GM23248 (cell line): Measurements from ENCODE around the gene RBM19.

Experiments used
- EZH2 ChIP-seq: fragments of 200-600 bp; sonication (generic); IDR thresholded peaks from 2 replicates; pipeline ENCODE4 v1.6.1; 2018; ENCODE audit warnings: antibody characterized with exemption, mild to moderate bottlenecking; ENCODE audit not compliant: insufficient read depth, poor library complexity, severe bottlenecking
- EZH2phosphoT487 ChIP-seq: fragments of 200-600 bp; sonication (generic); IDR thresholded peaks from 2 replicates; pipeline ENCODE4 v1.6.1; 2018; ENCODE audit warnings: antibody characterized with exemption, moderate library complexity, mild to moderate bottlenecking, low read depth; ENCODE audit not compliant: insufficient read depth

GRCh38 chr12:113994051-113994450, 27.9 kb upstream of the RBM19 start:
- TF ChIP-seq EZH2phosphoT487 (no peak), EZH2 (no peak)
